ENCODE results near the gene SCCPDH. TPM values are rescaled to one million over a fixed set of nuclear protein-coding genes. Genes with fewer than 3 reads are reported as not detected.
"Not testable (repeated sequence)": the region's sequence is repeated elsewhere in the genome, so short reads cannot be mapped to it uniquely, and the experiment has no call there.

The SCCPDH gene
- total and polyA plus RNA-seq, 5 donors from 2014 or later = 1.5 to 5.0 (median 3.3) TPM

DNA sequence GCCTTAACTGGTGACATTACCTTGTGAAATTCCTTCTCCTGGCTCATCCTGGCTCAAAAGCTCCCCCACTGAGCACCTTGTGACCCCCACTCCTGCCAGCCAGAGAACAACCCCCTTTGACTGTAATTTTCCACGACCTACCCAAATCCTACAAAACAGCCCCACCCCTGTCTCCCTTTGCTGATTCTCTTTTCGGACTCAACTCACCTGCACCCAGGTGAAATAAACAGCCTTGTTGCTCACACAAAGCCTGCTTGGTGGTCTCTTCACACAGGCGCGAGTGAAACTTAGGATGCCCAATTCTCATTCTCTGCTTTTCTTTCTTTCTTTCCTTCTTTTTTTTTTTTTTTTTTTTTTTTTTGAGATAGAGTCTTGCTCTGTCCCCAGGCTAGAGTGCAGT, 89.1 kb downstream of the SCCPDH start:
- H3K27me3 ChIP-seq (ENCODE audit: control insufficient read depth, insufficient read depth, low read length); H3K4me3 Mint-ChIP-seq; H3K36me3 Mint-ChIP-seq; H3K36me3 ChIP-seq (ENCODE audit: control insufficient read depth, insufficient read depth, low read length); H3K27ac Mint-ChIP-seq; H3K27ac ChIP-seq (ENCODE audit: insufficient read depth, low read length, poor library complexity, severe bottlenecking); H3K9me3 ChIP-seq (ENCODE audit: control insufficient read depth in 2 of 2, low read length in 2 of 2); ATAC-seq (ENCODE audit: low read depth in 2 of 2); H3K4me1 ChIP-seq (ENCODE audit: control insufficient read depth, insufficient read depth, low read length, poor library complexity, severe bottlenecking); DNase-seq; H3K27me3 Mint-ChIP-seq; H3K9me3 Mint-ChIP-seq; H3K4me3 ChIP-seq (ENCODE audit: low read depth, low read length): not testable (repeated sequence)
- H3K4me1 Mint-ChIP-seq = peaks cover 0 to 11% (median 0%) of the 10 kb centered on the region in 4 donors

DNA sequence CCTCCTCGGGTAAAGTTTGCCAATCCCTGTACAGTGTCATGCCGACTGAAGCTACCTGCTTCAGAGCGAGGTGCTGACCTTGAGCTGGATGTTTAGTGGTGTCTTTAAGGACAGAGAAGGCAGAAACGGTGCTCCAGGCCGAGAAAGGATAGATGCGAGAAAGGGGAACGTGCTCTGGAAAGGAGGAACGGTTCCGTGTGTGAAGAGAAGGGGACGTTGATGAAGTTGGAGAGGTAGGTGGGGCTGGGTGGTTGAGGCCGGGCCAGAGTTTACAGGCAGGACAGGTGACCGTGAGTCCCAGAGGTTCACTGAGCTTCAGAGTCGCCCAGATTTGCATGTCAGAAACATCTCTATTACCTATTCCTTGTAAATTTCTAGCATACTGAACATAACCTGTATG, 90.7 kb downstream of the SCCPDH start:
- Histone ChIP-seq H3K4me1 (ENCODE audit: control insufficient read depth, insufficient read depth, low read length, poor library complexity, severe bottlenecking) (no peaks in the 10 kb centered on the region), H3K4me3 (ENCODE audit: low read depth, low read length) (no peak overlapping the region), H3K36me3 (ENCODE audit: control insufficient read depth, insufficient read depth, low read length) (no peaks in the 10 kb centered on the region), H3K9me3 (ENCODE audit: control insufficient read depth in 2 of 2, low read length in 2 of 2) (no peaks in the 10 kb centered on the region), H3K27ac (ENCODE audit: insufficient read depth, low read length, poor library complexity, severe bottlenecking) (no peak overlapping the region), H3K27me3 (ENCODE audit: control insufficient read depth, insufficient read depth, low read length) (no peaks in the 10 kb centered on the region)
- no peak overlapping the region for H3K27ac Mint-ChIP-seq
- ATAC-seq (ENCODE audit: low read depth in 2 of 2) (no peak), DNase-seq (no peak)
- H3K4me3 Mint-ChIP-seq = no peak overlapping the region
- H3K4me1 Mint-ChIP-seq = peaks cover 0 to 11% (median 0%) of the 10 kb centered on the region in 4 donors
- H3K36me3 Mint-ChIP-seq = no peaks in the 10 kb centered on the region
- H3K9me3 Mint-ChIP-seq = peaks cover 0 to 2% (median 0%) of the 10 kb centered on the region in 7 donors
- H3K27me3 Mint-ChIP-seq = peaks cover 8% of the 10 kb centered on the region

DNA sequence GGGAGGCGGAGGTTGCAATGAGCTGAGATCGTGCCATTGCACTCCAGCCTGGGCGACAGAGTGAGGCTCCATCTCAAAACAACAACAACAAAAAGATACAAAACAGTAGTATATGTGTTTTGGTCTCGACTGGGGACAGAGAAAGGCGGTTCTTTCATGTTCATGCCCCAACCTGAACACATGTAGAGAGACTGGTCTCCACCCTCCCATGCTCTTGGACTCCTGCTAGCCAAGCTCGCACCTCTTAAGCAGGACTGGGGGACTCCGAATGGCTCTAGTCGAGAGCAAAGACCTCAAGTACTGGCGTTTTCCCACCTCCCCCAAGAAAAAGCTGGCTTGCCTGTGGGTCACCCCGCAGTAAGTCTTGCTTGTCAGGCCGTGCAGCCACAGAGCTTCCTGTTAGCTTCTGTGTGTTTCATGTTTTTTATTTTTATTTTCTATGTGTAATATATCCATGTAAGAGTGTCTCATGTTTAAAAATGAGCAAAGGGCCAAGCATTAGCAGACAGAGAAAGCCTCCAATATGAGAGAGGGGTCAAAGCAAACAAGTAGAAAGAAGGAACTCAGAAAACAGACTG, 91.6 kb downstream of the SCCPDH start:
- Mint-ChIP-seq H3K9me3 (peaks cover 0 to 2% (median 0%) of the 10 kb centered on the region in 7 donors), H3K36me3 (no peaks in the 10 kb centered on the region), H3K27ac (no peak overlapping the region), H3K4me3 (no peak overlapping the region), H3K27me3 (peaks cover 8% of the 10 kb centered on the region), H3K4me1 (peaks cover 0 to 11% (median 1%) of the 10 kb centered on the region in 4 donors)
- no peaks in the 10 kb centered on the region for H3K9me3 ChIP-seq (ENCODE audit: control insufficient read depth in 2 of 2, low read length in 2 of 2)
- no peak overlapping the region for H3K4me3 ChIP-seq (ENCODE audit: low read depth, low read length)
- H3K4me1 ChIP-seq (ENCODE audit: control insufficient read depth, insufficient read depth, low read length, poor library complexity, severe bottlenecking) = no peaks in the 10 kb centered on the region
- H3K36me3 ChIP-seq (ENCODE audit: control insufficient read depth, insufficient read depth, low read length) = no peaks in the 10 kb centered on the region
- no peak for DNase-seq
- ATAC-seq (ENCODE audit: low read depth in 2 of 2) = no peak
- no peak overlapping the region for H3K27ac ChIP-seq (ENCODE audit: insufficient read depth, low read length, poor library complexity, severe bottlenecking)
- H3K27me3 ChIP-seq (ENCODE audit: control insufficient read depth, insufficient read depth, low read length) = no peaks in the 10 kb centered on the region

Other genes with a start within 250 kb of the SCCPDH start
- gene SMYD3, start 217.1 kb upstream of the SCCPDH start, total RNA-seq = 36.6 TPM
- 10 to 100 TPM; 17.7 to 32.7 (median 25.1) TPM for gene SMYD3, start 217.1 kb upstream of the SCCPDH start, polyA plus RNA-seq
- 15.2 TPM for gene TFB2M, start 158.1 kb upstream of the SCCPDH start, total RNA-seq
- 10 to 100 TPM; 15.4 to 21.8 (median 20.6) TPM for gene TFB2M, start 158.1 kb upstream of the SCCPDH start, polyA plus RNA-seq
- 115 TPM for gene CNST, start 158.0 kb upstream of the SCCPDH start, total RNA-seq
- 10 to 100 TPM; 54.4 to 78.4 (median 62.6) TPM for gene CNST, start 158.0 kb upstream of the SCCPDH start, polyA plus RNA-seq
- 77.0 TPM for gene AHCTF1, start 207.5 kb downstream of the SCCPDH start, total RNA-seq
- gene AHCTF1, start 207.5 kb downstream of the SCCPDH start, polyA plus RNA-seq = 10 to 100 TPM; 11.2 to 22.8 (median 13.9) TPM

Measured in CD4-positive, CD25-positive, alpha-beta regulatory T cell (primary cell).